GM23248 (cell line): ENCODE data around the gene SLC24A4.

Experiments
- EZH2 ChIP-seq: fragments of 200-600 bp; sonication (generic); IDR thresholded peaks from 2 replicates; pipeline ENCODE4 v1.6.1; 2018; ENCODE audit warnings: antibody characterized with exemption, mild to moderate bottlenecking; ENCODE audit not compliant: insufficient read depth, poor library complexity, severe bottlenecking
- EZH2phosphoT487 ChIP-seq: fragments of 200-600 bp; sonication (generic); IDR thresholded peaks from 2 replicates; pipeline ENCODE4 v1.6.1; 2018; ENCODE audit warnings: antibody characterized with exemption, moderate library complexity, mild to moderate bottlenecking, low read depth; ENCODE audit not compliant: insufficient read depth

DNA sequence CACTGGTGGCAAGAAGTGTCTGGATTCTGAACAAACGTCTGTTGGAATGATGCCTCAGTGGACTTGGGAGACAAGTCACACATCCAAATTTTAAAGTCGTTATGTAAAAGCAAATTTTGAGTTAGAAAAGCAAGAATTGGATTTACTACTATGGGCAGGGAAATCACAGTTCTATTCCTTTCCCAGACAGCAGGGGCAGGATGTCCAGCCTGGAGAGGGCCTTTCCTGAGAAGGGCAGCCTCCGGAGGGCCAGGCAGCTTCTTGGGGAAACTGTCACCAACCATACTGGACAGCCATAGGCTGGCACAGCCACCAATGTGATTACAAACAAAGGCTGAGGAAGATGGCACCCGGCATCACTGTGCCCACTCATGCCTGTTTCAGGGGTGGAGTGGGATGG is 11.1 kb downstream of the SLC24A4 start:
- no peak for TF ChIP-seq EZH2
- no peak for TF ChIP-seq EZH2phosphoT487
